Endodermal cell (in vitro differentiated cells): ENCODE data around the gene TIGD6. TPM values are rescaled to one million over a fixed set of nuclear protein-coding genes. Genes with fewer than 3 reads are reported as not detected.

ENCODE experiments used
- DNase-seq: peaks from one replicate; pipeline ENCODE4 v3.0.0-alpha.2; 2017
- H3K27ac ChIP-seq: 2 replicates; pipeline ENCODE4 v1.5.1; 2013; ENCODE audit warnings: mild to moderate bottlenecking, low read depth, low read length, moderate library complexity
- H3K27me3 ChIP-seq: 2 replicates; pipeline ENCODE4 v1.6.1; 2013; ENCODE audit warnings: mild to moderate bottlenecking, low read length, moderate library complexity; ENCODE audit not compliant: insufficient read depth, control insufficient read depth, poor library complexity, severe bottlenecking
- H3K36me3 ChIP-seq: 2 replicates; pipeline ENCODE4 v1.7.0; 2013; ENCODE audit warnings: mild to moderate bottlenecking, low read length, moderate library complexity; ENCODE audit not compliant: control insufficient read depth, insufficient read depth
- H3K4me1 ChIP-seq: one replicate; pipeline ENCODE4 v1.7.0; 2013; ENCODE audit warnings: low read length; ENCODE audit not compliant: control insufficient read depth, insufficient read depth
- H3K4me3 ChIP-seq: 2 replicates; pipeline ENCODE4 v1.5.1; 2013; ENCODE audit warnings: mild to moderate bottlenecking, low read length, moderate library complexity
- H3K9ac ChIP-seq: 2 replicates; pipeline ENCODE4 v1.6.1; 2013; ENCODE audit warnings: mild to moderate bottlenecking, low read length, moderate library complexity; ENCODE audit not compliant: poor library complexity, severe bottlenecking; ENCODE audit errors: extremely low read depth
- H3K9me3 ChIP-seq: 2 replicates; pipeline ENCODE4 v1.6.1; 2013; ENCODE audit warnings: mild to moderate bottlenecking, low read length, moderate library complexity; ENCODE audit not compliant: control insufficient read depth
- H3K27ac Mint-ChIP-seq: 2 replicates; pipeline ENCODE4 v1.8.0; 2020; ENCODE audit warnings: mixed read lengths
- H3K27me3 Mint-ChIP-seq: 2 replicates; pipeline ENCODE4 v1.8.0; 2021; ENCODE audit warnings: mild to moderate bottlenecking, mixed read lengths; ENCODE audit not compliant: insufficient read depth
- H3K36me3 Mint-ChIP-seq: 2 replicates; pipeline ENCODE4 v1.8.0; 2020; ENCODE audit warnings: low read depth, mixed read lengths
- H3K4me1 Mint-ChIP-seq: 2 replicates; pipeline ENCODE4 v1.8.0; 2020; ENCODE audit warnings: mixed read lengths
- H3K4me3 Mint-ChIP-seq: 2 replicates; pipeline ENCODE4 v1.8.0; 2020; ENCODE audit warnings: mild to moderate bottlenecking, moderate library complexity, mixed read lengths
- H3K9me3 Mint-ChIP-seq: 2 replicates; pipeline ENCODE4 v1.8.0; 2020; ENCODE audit warnings: mild to moderate bottlenecking, mixed read lengths
- CTCF ChIP-seq: fragments of 200-600 bp; sonication (generic); conservative IDR thresholded peaks from 2 replicates; pipeline ENCODE4 v1.5.0; 2021; ENCODE audit warnings: antibody characterized with exemption, mild to moderate bottlenecking
- WGBS, 2 experiments: methylation state at CpG; one replicate each; pipeline versions ENCODE4 v1.1.5 to v1.1.7; 2013; ENCODE audit warnings: missing lambda C conversion rate in 2 of 2, mixed read lengths in 1 of 2; ENCODE audit not compliant: insufficient coverage in 1 of 2, insufficient read length in 1 of 2; 5-methylcytosine and 5-hydroxymethylcytosine counted together
- total RNA-seq, 2 donors: library from RNA; stranded (reverse); fragmentation: NEBNext Ultra II Directional in 1 of 2; extraction: Animal tissue kit (Norgen Biotek cat#: 25700) in 1 of 2; gene quantifications; 2 replicates in 1 of 2; 3 replicates in 1 of 2; pipeline ENCODE4 v1.2.1, GENCODE V29; 2021

Gene TIGD6
- total RNA-seq, 2 donors from 2014 or later = 3.4 to 3.8 TPM

- H3K27me3 Mint-ChIP-seq = no peaks in the 10 kb centered on the region
- no peak for TF ChIP-seq CTCF
- Histone ChIP-seq H3K36me3 (peaks cover 5% of the 10 kb centered on the region), H3K27ac (no peak overlapping the region), H3K4me3 (no peak overlapping the region), H3K9ac (no peak overlapping the region), H3K27me3 (no peaks in the 10 kb centered on the region), H3K4me1 (no peaks in the 10 kb centered on the region), H3K9me3 (no peaks in the 10 kb centered on the region)
- H3K9me3 Mint-ChIP-seq = no peaks in the 10 kb centered on the region
- no peak for DNase-seq
- peaks cover 3% of the 10 kb centered on the region for H3K4me1 Mint-ChIP-seq
- 92 to 95% methylated on average over 4 to 5 of the region's 5 CpGs for WGBS, 2 experiments
- H3K27ac Mint-ChIP-seq = peak overlapping the region; percentile 30
- no peaks in the 10 kb centered on the region for H3K36me3 Mint-ChIP-seq
- no peak overlapping the region for H3K4me3 Mint-ChIP-seq
These were observed 12.3 kb downstream of the TIGD6 start for GRCh38 chr5:149988126-149988525.

GRCh38 chr5:149982505-149982904, 17.9 kb downstream of the TIGD6 start:
- TF ChIP-seq CTCF = no peak
- H3K4me3 ChIP-seq = no peak overlapping the region
- DNase-seq = no peak
- H3K36me3 ChIP-seq = peaks cover 45% of the 10 kb centered on the region
- H3K9me3 ChIP-seq = no peaks in the 10 kb centered on the region
- H3K27ac ChIP-seq = no peak overlapping the region
- Mint-ChIP-seq H3K4me1 (no peaks in the 10 kb centered on the region), H3K4me3 (no peak overlapping the region), H3K27me3 (no peaks in the 10 kb centered on the region), H3K36me3 (peaks cover 21% of the 10 kb centered on the region), H3K9me3 (no peaks in the 10 kb centered on the region), H3K27ac (no peak overlapping the region)
- H3K4me1 ChIP-seq = no peaks in the 10 kb centered on the region
- no peaks in the 10 kb centered on the region for H3K27me3 ChIP-seq
- H3K9ac ChIP-seq = no peak overlapping the region

- Histone ChIP-seq H3K4me3 (no peak overlapping the region), H3K36me3 (peaks cover 46% of the 10 kb centered on the region), H3K27ac (no peak overlapping the region), H3K4me1 (no peaks in the 10 kb centered on the region), H3K27me3 (no peaks in the 10 kb centered on the region), H3K9me3 (no peaks in the 10 kb centered on the region), H3K9ac (no peak overlapping the region)
- Mint-ChIP-seq H3K27me3 (no peaks in the 10 kb centered on the region), H3K27ac (no peak overlapping the region), H3K4me1 (no peaks in the 10 kb centered on the region), H3K9me3 (no peaks in the 10 kb centered on the region), H3K4me3 (no peak overlapping the region), H3K36me3 (peaks cover 23% of the 10 kb centered on the region)
- DNase-seq = no peak
- no peak for TF ChIP-seq CTCF
- WGBS, 2 experiments = 86 to 94% methylated on average over 1 to 3 of the region's 3 CpGs
These were observed 19.2 kb downstream of the TIGD6 start for GRCh38 chr5:149981206-149981605.
